ENCODE measurements around the gene KRTAP12-2. TPM values are rescaled to one million over a fixed set of nuclear protein-coding genes. Genes with fewer than 3 reads are reported as not detected.

KRTAP12-2 gene
- total RNA-seq, 1 donor: not detected

DNA sequence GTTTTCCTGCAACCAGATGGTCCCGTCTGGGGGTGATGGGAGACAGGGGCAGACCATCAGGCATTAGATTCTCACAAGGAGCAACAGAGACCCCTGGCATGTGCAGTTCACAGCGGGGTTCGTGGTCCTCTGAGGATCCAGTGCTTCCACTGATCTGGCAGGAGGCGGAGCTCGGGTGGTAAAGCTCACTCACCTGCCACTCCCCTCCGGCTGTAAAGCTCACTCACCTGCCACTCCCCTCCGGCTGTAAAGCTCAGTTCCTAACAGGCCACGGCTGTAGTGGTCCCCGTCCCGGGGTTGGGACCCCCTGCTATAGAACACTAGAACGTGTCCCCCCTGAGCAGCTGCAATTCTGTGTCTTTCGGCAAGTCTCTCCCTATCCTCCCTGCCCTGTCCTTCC lies 34.8 kb upstream of the KRTAP12-2 start:
- Histone ChIP-seq H2AFZ (ENCODE audit: low read length) (no peak overlapping the region), H3K79me2 (ENCODE audit: insufficient read depth, low read length) (no peaks in the 10 kb centered on the region), H3K4me1 (ENCODE audit: insufficient read depth, low read length) (no peaks in the 10 kb centered on the region), H3K36me3 (ENCODE audit: insufficient read depth, low read length) (no peaks in the 10 kb centered on the region), H3K4me3 (ENCODE audit: insufficient read depth, low read length) (no peak overlapping the region), H3K27me3 (ENCODE audit: insufficient read depth, low read length) (peaks cover 60% of the 10 kb centered on the region), H3K4me2 (ENCODE audit: insufficient read depth, low read length) (no peak overlapping the region), H4K20me1 (ENCODE audit: insufficient read depth, low read length) (no peaks in the 10 kb centered on the region), H3K27ac (ENCODE audit: low read depth, low read length) (no peak overlapping the region), H3K9me3 (ENCODE audit: low read depth, low read length) (no peaks in the 10 kb centered on the region)
- TF ChIP-seq, protein P1, sequence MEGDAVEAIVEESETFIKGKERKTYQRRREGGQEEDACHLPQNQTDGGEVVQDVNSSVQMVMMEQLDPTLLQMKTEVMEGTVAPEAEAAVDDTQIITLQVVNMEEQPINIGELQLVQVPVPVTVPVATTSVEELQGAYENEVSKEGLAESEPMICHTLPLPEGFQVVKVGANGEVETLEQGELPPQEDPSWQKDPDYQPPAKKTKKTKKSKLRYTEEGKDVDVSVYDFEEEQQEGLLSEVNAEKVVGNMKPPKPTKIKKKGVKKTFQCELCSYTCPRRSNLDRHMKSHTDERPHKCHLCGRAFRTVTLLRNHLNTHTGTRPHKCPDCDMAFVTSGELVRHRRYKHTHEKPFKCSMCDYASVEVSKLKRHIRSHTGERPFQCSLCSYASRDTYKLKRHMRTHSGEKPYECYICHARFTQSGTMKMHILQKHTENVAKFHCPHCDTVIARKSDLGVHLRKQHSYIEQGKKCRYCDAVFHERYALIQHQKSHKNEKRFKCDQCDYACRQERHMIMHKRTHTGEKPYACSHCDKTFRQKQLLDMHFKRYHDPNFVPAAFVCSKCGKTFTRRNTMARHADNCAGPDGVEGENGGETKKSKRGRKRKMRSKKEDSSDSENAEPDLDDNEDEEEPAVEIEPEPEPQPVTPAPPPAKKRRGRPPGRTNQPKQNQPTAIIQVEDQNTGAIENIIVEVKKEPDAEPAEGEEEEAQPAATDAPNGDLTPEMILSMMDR (IDR thresholded peaks at IDR 0.05; ENCODE audit: extremely low read depth, low read depth, low read length): no peak
- no peak for DNase-seq (ENCODE audit: insufficient read length, low spot score, missing footprints)

DNA sequence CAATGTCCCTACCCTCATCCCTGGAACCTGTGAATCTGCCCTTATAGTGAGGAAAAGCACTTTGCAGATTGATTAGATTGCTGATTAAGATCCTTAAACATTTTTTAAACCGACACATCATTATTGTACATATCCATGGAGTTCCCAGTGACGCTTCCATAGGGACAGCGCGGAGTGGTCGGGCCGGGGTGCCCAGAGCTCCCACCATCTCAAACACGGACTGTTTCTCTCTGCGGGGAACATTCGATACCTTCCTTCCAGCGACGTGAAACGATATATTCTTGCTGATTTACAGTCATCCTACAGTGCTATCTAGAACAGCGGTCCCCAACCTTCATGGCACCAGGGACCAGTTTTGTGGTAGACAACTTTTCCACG lies 34.3 kb upstream of the KRTAP12-2 start:
- Histone ChIP-seq H3K27me3 (ENCODE audit: insufficient read depth, low read length) (peaks cover 60% of the 10 kb centered on the region), H3K79me2 (ENCODE audit: insufficient read depth, low read length) (no peaks in the 10 kb centered on the region), H3K4me2 (ENCODE audit: insufficient read depth, low read length) (no peak overlapping the region), H2AFZ (ENCODE audit: low read length) (no peak overlapping the region), H3K36me3 (ENCODE audit: insufficient read depth, low read length) (no peaks in the 10 kb centered on the region), H3K4me3 (ENCODE audit: insufficient read depth, low read length) (no peak overlapping the region), H3K9me3 (ENCODE audit: low read depth, low read length) (no peaks in the 10 kb centered on the region), H3K4me1 (ENCODE audit: insufficient read depth, low read length) (no peaks in the 10 kb centered on the region), H3K27ac (ENCODE audit: low read depth, low read length) (no peak overlapping the region), H4K20me1 (ENCODE audit: insufficient read depth, low read length) (no peaks in the 10 kb centered on the region)
- TF ChIP-seq, protein P1 (IDR thresholded peaks at IDR 0.05; ENCODE audit: extremely low read depth, low read depth, low read length): no peak
- peak; percentile 74 for DNase-seq (ENCODE audit: insufficient read length, low spot score, missing footprints)

DNA sequence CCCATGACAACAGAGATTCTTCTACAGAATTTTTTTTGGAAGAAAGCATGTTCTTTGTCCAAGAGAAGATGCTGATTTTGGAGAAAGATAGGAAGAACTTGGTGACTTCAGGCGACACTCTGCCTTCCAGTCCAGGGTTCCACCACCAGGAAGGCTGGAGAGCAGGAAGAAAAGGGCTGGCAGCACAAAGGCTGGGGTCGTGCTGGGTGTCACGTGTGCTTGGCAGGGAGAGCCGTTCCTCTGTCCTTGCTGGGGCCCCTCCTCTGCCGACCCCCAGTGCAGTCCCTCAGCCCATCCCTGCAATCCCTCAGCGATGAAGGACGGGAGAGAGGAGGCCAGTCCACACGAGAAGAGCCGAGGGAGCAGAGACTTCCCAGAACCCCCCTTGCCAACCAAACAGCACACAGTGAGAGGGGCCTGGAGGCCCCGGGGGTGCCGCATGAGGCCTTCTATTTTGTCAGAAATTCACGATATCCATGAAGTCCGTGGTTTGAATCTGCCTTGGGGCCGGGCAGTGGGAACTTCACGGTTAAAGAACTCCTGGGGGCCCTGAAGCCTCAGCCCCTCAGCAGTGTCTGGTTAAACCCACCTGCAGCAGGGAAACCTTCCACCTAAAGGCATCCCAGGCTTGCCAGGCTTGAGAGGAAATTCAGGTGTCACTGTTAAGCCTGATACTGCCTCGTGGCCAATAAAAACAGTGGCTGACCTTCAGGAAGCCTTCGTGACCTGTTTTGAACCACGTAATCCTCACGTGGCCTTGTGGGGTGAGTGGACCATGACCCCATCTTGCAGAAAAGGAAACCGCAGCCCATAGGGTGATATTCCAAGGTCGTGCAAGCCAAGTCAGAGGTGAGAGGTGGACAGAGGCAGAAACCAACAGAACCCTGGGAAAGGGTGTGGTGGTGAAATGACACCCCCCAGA lies 33.6 kb upstream of the KRTAP12-2 start:
- H3K9me3 ChIP-seq (ENCODE audit: low read depth, low read length): no peaks in the 10 kb centered on the region
- no peak overlapping the region for H2AFZ ChIP-seq (ENCODE audit: low read length)
- H3K4me3 ChIP-seq (ENCODE audit: insufficient read depth, low read length): no peak overlapping the region
- no peak overlapping the region for H3K4me2 ChIP-seq (ENCODE audit: insufficient read depth, low read length)
- no peaks in the 10 kb centered on the region for H3K36me3 ChIP-seq (ENCODE audit: insufficient read depth, low read length)
- H3K27me3 ChIP-seq (ENCODE audit: insufficient read depth, low read length): peaks cover 60% of the 10 kb centered on the region
- H3K79me2 ChIP-seq (ENCODE audit: insufficient read depth, low read length): no peaks in the 10 kb centered on the region
- no peak overlapping the region for H3K27ac ChIP-seq (ENCODE audit: low read depth, low read length)
- no peaks in the 10 kb centered on the region for H3K4me1 ChIP-seq (ENCODE audit: insufficient read depth, low read length)
- DNase-seq (ENCODE audit: insufficient read length, low spot score, missing footprints): peak; percentile 68
- no peaks in the 10 kb centered on the region for H4K20me1 ChIP-seq (ENCODE audit: insufficient read depth, low read length)
- TF ChIP-seq, protein P1 (IDR thresholded peaks at IDR 0.05; ENCODE audit: extremely low read depth, low read depth, low read length): no peak

DNA sequence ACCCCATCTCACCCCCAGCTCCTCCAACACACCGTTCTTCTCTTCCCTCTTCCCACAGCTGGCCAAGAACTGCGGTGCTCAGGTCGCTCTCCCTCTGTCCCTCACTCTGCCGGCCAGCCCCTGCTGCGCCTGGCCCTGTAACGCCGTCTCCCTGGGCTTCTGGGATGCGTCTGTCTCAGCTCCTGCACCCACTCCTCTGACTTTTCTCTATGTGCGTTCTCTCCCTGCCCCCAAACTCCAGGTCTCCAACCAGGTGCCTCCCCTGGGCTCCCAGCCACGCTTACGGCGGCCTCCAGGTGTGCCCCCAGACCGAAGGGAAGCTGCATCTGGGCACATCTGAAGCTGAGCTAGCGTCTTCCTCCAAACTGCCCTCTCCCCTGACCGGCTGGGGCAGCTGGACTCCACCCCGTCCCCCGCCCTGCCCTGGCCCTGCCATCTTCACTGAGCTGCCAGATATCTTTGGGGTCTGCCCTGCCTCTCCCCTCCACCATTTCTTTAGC lies 32.8 kb upstream of the KRTAP12-2 start:
- Histone ChIP-seq H3K4me3 (ENCODE audit: insufficient read depth, low read length) (no peak overlapping the region), H4K20me1 (ENCODE audit: insufficient read depth, low read length) (no peaks in the 10 kb centered on the region), H3K27ac (ENCODE audit: low read depth, low read length) (no peak overlapping the region), H3K79me2 (ENCODE audit: insufficient read depth, low read length) (no peaks in the 10 kb centered on the region), H3K9me3 (ENCODE audit: low read depth, low read length) (no peaks in the 10 kb centered on the region), H3K4me1 (ENCODE audit: insufficient read depth, low read length) (no peaks in the 10 kb centered on the region), H3K4me2 (ENCODE audit: insufficient read depth, low read length) (no peak overlapping the region), H2AFZ (ENCODE audit: low read length) (no peak overlapping the region), H3K27me3 (ENCODE audit: insufficient read depth, low read length) (peaks cover 57% of the 10 kb centered on the region), H3K36me3 (ENCODE audit: insufficient read depth, low read length) (no peaks in the 10 kb centered on the region)
- peak; percentile 50 for DNase-seq (ENCODE audit: insufficient read length, low spot score, missing footprints)
- TF ChIP-seq, protein P1 (IDR thresholded peaks at IDR 0.05; ENCODE audit: extremely low read depth, low read depth, low read length): no peak
